Measurements from ENCODE around the gene TGFB2.

TGFB2 gene

GRCh38 chr1:218466341-218467010 is 121.3 kb downstream of the TGFB2 start:
- no peaks in the 10 kb centered on the region for H3K27me3 Mint-ChIP-seq
- no peak overlapping the region for H3K4me3 Mint-ChIP-seq
- peaks cover 66% of the 10 kb centered on the region for H3K4me1 Mint-ChIP-seq (ENCODE audit: low read depth)
- intact Hi-C loops (cut with micrococcal nuclease): loop anchor here (10.0 kb wide), 1 partner anchor 998 kb away; no protein-coding TSS in a partner anchor
- no peaks in the 10 kb centered on the region for H3K9me3 Mint-ChIP-seq
- no peaks in the 10 kb centered on the region for H3K36me3 Mint-ChIP-seq (ENCODE audit: low read depth)
- H3K27ac Mint-ChIP-seq: no peak overlapping the region

- Mint-ChIP-seq H3K4me1 (ENCODE audit: low read depth) (peaks cover 62% of the 10 kb centered on the region), H3K27ac (peak overlapping the region; percentile 90), H3K27me3 (no peaks in the 10 kb centered on the region), H3K4me3 (no peak overlapping the region), H3K36me3 (ENCODE audit: low read depth) (no peaks in the 10 kb centered on the region), H3K9me3 (no peaks in the 10 kb centered on the region)
- intact Hi-C loops (cut with micrococcal nuclease): loop anchor here (10.0 kb wide), 1 partner anchor 997 kb away; no protein-coding TSS in a partner anchor
Measured at GRCh38 chr1:218467101-218468072, 122.3 kb downstream of the TGFB2 start.

GRCh38 chr1:218468711-218469110 is 123.6 kb downstream of the TGFB2 start:
- no peak overlapping the region for H3K4me3 Mint-ChIP-seq
- no peaks in the 10 kb centered on the region for H3K36me3 Mint-ChIP-seq (ENCODE audit: low read depth)
- intact Hi-C loops (cut with micrococcal nuclease): loop anchor here (10.0 kb wide), 1 partner anchor 996 kb away; no protein-coding TSS in a partner anchor
- H3K27me3 Mint-ChIP-seq: no peaks in the 10 kb centered on the region
- peak overlapping the region; percentile 90 for H3K27ac Mint-ChIP-seq
- H3K4me1 Mint-ChIP-seq (ENCODE audit: low read depth): peaks cover 48% of the 10 kb centered on the region
- H3K9me3 Mint-ChIP-seq: no peaks in the 10 kb centered on the region

GRCh38 chr1:218472885-218473284 is 127.7 kb downstream of the TGFB2 start:
- Mint-ChIP-seq H3K27ac (peak overlapping the region; percentile 30), H3K27me3 (no peaks in the 10 kb centered on the region), H3K4me3 (no peak overlapping the region), H3K4me1 (ENCODE audit: low read depth) (peaks cover 33% of the 10 kb centered on the region), H3K36me3 (ENCODE audit: low read depth) (no peaks in the 10 kb centered on the region), H3K9me3 (no peaks in the 10 kb centered on the region)
- intact Hi-C loops (cut with micrococcal nuclease): no loop called here

- H3K36me3 Mint-ChIP-seq (ENCODE audit: low read depth): no peaks in the 10 kb centered on the region
- no peaks in the 10 kb centered on the region for H3K9me3 Mint-ChIP-seq
- peaks cover 32% of the 10 kb centered on the region for H3K4me1 Mint-ChIP-seq (ENCODE audit: low read depth)
- H3K27me3 Mint-ChIP-seq: no peaks in the 10 kb centered on the region
- H3K4me3 Mint-ChIP-seq: no peak overlapping the region
- peak overlapping the region; percentile 30 for H3K27ac Mint-ChIP-seq
- intact Hi-C loops (cut with micrococcal nuclease): no loop called here
Measured at GRCh38 chr1:218473522-218473921, 128.4 kb downstream of the TGFB2 start.

DNA sequence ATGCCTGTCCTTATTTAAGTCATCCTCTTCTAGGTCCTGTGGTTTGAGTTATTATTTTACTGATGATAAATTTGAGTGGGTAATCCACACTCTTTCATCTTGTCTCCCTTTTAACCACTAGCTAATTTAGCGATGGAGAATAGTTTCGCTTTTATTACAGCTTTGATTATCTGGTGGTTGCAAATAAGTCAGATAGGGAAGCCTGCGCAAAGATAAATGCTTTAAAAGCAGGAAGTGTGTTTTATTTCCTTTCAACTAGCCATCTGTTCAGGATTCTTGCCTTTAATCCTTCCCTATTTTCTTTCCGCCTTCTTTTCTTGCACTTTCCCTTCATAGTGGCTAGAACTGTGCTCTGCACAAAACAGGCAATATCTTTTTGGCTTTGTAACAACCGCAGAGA is 129.0 kb downstream of the TGFB2 start:
- peak overlapping the region; percentile 39 for H3K27ac Mint-ChIP-seq
- H3K4me3 Mint-ChIP-seq: peak overlapping the region; percentile 33
- no peaks in the 10 kb centered on the region for H3K36me3 Mint-ChIP-seq (ENCODE audit: low read depth)
- no peaks in the 10 kb centered on the region for H3K9me3 Mint-ChIP-seq
- no peaks in the 10 kb centered on the region for H3K27me3 Mint-ChIP-seq
- intact Hi-C loops (cut with micrococcal nuclease): no loop called here
- peaks cover 34% of the 10 kb centered on the region for H3K4me1 Mint-ChIP-seq (ENCODE audit: low read depth)

- H3K36me3 Mint-ChIP-seq (ENCODE audit: low read depth): no peaks in the 10 kb centered on the region
- intact Hi-C loops (cut with micrococcal nuclease): no loop called here
- no peaks in the 10 kb centered on the region for H3K27me3 Mint-ChIP-seq
- H3K4me1 Mint-ChIP-seq (ENCODE audit: low read depth): peaks cover 29% of the 10 kb centered on the region
- H3K4me3 Mint-ChIP-seq: no peak overlapping the region
- H3K27ac Mint-ChIP-seq: no peak overlapping the region
- H3K9me3 Mint-ChIP-seq: no peaks in the 10 kb centered on the region
Measured at GRCh38 chr1:218475275-218475674, 130.1 kb downstream of the TGFB2 start.

DNA sequence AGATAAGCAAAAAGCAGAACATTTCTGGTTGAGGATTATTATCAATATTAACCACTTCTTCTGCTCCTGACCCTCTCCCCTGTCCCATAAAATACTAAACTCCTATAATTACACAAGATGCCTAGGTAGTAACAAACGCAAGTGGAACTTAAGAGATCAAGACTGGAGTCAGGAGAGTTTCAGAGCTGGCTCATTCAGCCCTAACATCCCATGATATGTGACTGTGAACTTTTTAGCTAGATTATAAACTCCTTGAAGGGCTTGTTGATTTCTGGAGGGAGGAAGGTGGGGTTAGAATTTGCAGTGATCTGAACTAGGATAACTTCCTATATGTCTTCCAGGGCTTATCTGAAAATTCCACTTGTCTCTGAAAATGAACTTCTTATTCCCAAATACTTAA is 130.6 kb downstream of the TGFB2 start:
- H3K9me3 Mint-ChIP-seq: no peaks in the 10 kb centered on the region
- intact Hi-C loops (cut with micrococcal nuclease): no loop called here
- no peak overlapping the region for H3K4me3 Mint-ChIP-seq
- H3K4me1 Mint-ChIP-seq (ENCODE audit: low read depth): peaks cover 26% of the 10 kb centered on the region
- no peak overlapping the region for H3K27ac Mint-ChIP-seq
- no peaks in the 10 kb centered on the region for H3K36me3 Mint-ChIP-seq (ENCODE audit: low read depth)
- H3K27me3 Mint-ChIP-seq: no peaks in the 10 kb centered on the region

GRCh38 chr1:218476385-218476784 is 131.2 kb downstream of the TGFB2 start:
- H3K4me1 Mint-ChIP-seq (ENCODE audit: low read depth): peaks cover 21% of the 10 kb centered on the region
- H3K36me3 Mint-ChIP-seq (ENCODE audit: low read depth): no peaks in the 10 kb centered on the region
- H3K27me3 Mint-ChIP-seq: no peaks in the 10 kb centered on the region
- no peak overlapping the region for H3K27ac Mint-ChIP-seq
- no peaks in the 10 kb centered on the region for H3K9me3 Mint-ChIP-seq
- intact Hi-C loops (cut with micrococcal nuclease): no loop called here
- H3K4me3 Mint-ChIP-seq: no peak overlapping the region

GRCh38 chr1:218478336-218478735 is 133.2 kb downstream of the TGFB2 start:
- Mint-ChIP-seq H3K9me3 (no peaks in the 10 kb centered on the region), H3K4me1 (ENCODE audit: low read depth) (peaks cover 21% of the 10 kb centered on the region), H3K27me3 (no peaks in the 10 kb centered on the region), H3K4me3 (no peak overlapping the region), H3K36me3 (ENCODE audit: low read depth) (no peaks in the 10 kb centered on the region), H3K27ac (no peak overlapping the region)
- intact Hi-C loops (cut with micrococcal nuclease): no loop called here

- Mint-ChIP-seq H3K27me3 (no peaks in the 10 kb centered on the region), H3K27ac (no peak overlapping the region), H3K4me3 (no peak overlapping the region), H3K36me3 (ENCODE audit: low read depth) (no peaks in the 10 kb centered on the region), H3K4me1 (ENCODE audit: low read depth) (peaks cover 14% of the 10 kb centered on the region), H3K9me3 (no peaks in the 10 kb centered on the region)
- intact Hi-C loops (cut with micrococcal nuclease): no loop called here
Measured at GRCh38 chr1:218479436-218480115, 134.4 kb downstream of the TGFB2 start.

DNA sequence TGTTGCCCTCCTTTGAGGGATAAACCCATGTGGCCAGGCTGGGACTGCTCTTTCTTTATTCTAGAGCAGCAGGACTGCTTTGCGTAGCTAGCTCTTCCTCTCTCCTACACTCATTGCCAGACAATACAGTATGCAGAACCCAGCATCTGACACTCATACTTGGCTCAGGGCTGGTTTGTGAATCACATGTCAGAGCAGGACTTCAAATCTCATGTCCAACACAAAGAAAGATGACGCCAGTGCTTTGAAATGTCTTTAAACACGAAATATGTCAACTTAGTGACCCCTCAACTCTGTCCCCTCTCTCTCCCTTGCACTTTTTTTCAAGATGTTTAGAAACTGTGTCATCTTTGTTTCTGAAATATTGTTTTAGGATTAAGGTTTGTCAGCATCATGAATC is 135.0 kb downstream of the TGFB2 start:
- intact Hi-C loops (cut with micrococcal nuclease): no loop called here
- no peak overlapping the region for H3K27ac Mint-ChIP-seq
- H3K4me3 Mint-ChIP-seq: no peak overlapping the region
- no peaks in the 10 kb centered on the region for H3K27me3 Mint-ChIP-seq
- no peaks in the 10 kb centered on the region for H3K36me3 Mint-ChIP-seq (ENCODE audit: low read depth)
- peaks cover 11% of the 10 kb centered on the region for H3K4me1 Mint-ChIP-seq (ENCODE audit: low read depth)
- no peaks in the 10 kb centered on the region for H3K9me3 Mint-ChIP-seq

DNA sequence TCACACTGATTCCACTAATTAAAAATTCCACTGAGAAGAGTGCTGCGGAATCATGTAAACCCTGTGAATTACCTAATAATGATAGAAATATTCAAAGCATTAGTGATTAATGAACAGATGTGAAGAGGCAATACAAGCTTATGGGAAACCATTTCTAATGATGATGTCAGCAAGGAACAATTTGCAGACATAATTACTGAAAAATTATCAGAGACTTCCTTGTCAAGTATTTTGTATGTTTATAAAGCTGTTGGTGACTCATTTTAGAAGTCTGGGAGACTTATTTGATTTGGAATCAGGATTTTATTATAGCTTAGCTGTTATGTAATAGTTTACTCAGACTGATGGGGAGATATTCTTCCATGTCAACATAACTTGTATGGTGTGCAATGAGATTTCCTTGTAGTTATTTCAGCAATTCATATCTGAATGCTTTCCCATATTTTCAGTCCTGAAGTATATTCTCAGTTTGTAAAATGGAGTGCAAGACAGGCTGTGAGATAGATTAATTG is 135.5 kb downstream of the TGFB2 start:
- no peaks in the 10 kb centered on the region for H3K27me3 Mint-ChIP-seq
- H3K4me3 Mint-ChIP-seq: no peak overlapping the region
- H3K4me1 Mint-ChIP-seq (ENCODE audit: low read depth): peaks cover 11% of the 10 kb centered on the region
- H3K36me3 Mint-ChIP-seq (ENCODE audit: low read depth): no peaks in the 10 kb centered on the region
- intact Hi-C loops (cut with micrococcal nuclease): no loop called here
- H3K9me3 Mint-ChIP-seq: no peaks in the 10 kb centered on the region
- H3K27ac Mint-ChIP-seq: no peak overlapping the region

Measured in dendritic cell treated with granulocyte-macrophage colony-stimulating factor and Interleukin-4, amounts not matched to agents 40 ng/mL and 50 ng/mL, for 4 days (primary cell).